ENCODE results near the gene CPED1. TPM values are rescaled to one million over a fixed set of nuclear protein-coding genes. Genes with fewer than 3 reads are reported as not detected.

Gene CPED1
- total RNA-seq, 1 experiment from 2014 or later = 0.39 TPM

GRCh38 chr7:121300685-121301420 lies 312.3 kb downstream of the CPED1 start:
- Histone ChIP-seq H3K27ac (ENCODE audit: low read length) (0 out of 2 replicates have a peak overlapping the region, but pooled peaks have one; percentile 29), H3K27me3 (ENCODE audit: control insufficient read depth, insufficient read depth, low read length) (no peaks in the 10 kb centered on the region), H3K9me3 (ENCODE audit: control insufficient read depth, insufficient read depth, low read depth, low read length) (no peaks in the 10 kb centered on the region), H3K4me1 (ENCODE audit: control insufficient read depth, insufficient read depth, low read length) (peaks cover 13% of the 10 kb centered on the region; the same call in 1 of the 2 replicates), H3K36me3 (ENCODE audit: control insufficient read depth, insufficient read depth, low read length) (no peaks in the 10 kb centered on the region), H3K4me3 (ENCODE audit: low read depth in 2 of 2, low read length in 2 of 2) (no peak overlapping the region)
- intact Hi-C loops (cut with micrococcal nuclease; ENCODE audit: unreplicated experiment) (no loop called here), in situ Hi-C loops (cut with HindIII; ENCODE audit: low pct_unique_long_range_greater_than_20kb, low sequenced_read_pairs) (no loop called here)
- DNase-seq (ENCODE audit: low read depth, low spot score) (no peak), ATAC-seq (no peak)
- TF ChIP-seq TCF7L2 (IDR thresholded peaks at IDR 0.05; ENCODE audit: low read depth, low read length) (no peak), POLR2AphosphoS5 (IDR thresholded peaks at IDR 0.05; ENCODE audit: low read depth, low read length) (no peak), CTCF (IDR thresholded peaks at IDR 0.05) (no peak), REST (IDR thresholded peaks at IDR 0.05; ENCODE audit: insufficient read depth in 1 of 2, low read depth in 2 of 2, low read length in 1 of 2) (no peak), SIN3A (IDR thresholded peaks at IDR 0.05; ENCODE audit: borderline replicate concordance, insufficient read depth, low read depth, low read length) (no peak)
- BruUV-seq (replicated peaks) = no TSS peak
- POLR2A ChIA-PET = no interaction called here
- CTCF ChIA-PET = no interaction called here

GRCh38 chr7:121301446-121302213 lies 313.1 kb downstream of the CPED1 start:
- Histone ChIP-seq H3K4me3 (ENCODE audit: low read depth in 2 of 2, low read length in 2 of 2) (no peak overlapping the region), H3K27ac (ENCODE audit: low read length) (0 out of 2 replicates have a peak overlapping the region, but pooled peaks have one; percentile 29), H3K36me3 (ENCODE audit: control insufficient read depth, insufficient read depth, low read length) (no peaks in the 10 kb centered on the region), H3K4me1 (ENCODE audit: control insufficient read depth, insufficient read depth, low read length) (peaks cover 13% of the 10 kb centered on the region; the same call in 1 of the 2 replicates), H3K27me3 (ENCODE audit: control insufficient read depth, insufficient read depth, low read length) (no peaks in the 10 kb centered on the region), H3K9me3 (ENCODE audit: control insufficient read depth, insufficient read depth, low read depth, low read length) (no peaks in the 10 kb centered on the region)
- ChIA-PET CTCF (no interaction called here), POLR2A (no interaction called here)
- in situ Hi-C loops (cut with HindIII; ENCODE audit: low pct_unique_long_range_greater_than_20kb, low sequenced_read_pairs) (no loop called here), intact Hi-C loops (cut with micrococcal nuclease; ENCODE audit: unreplicated experiment) (no loop called here)
- ATAC-seq = no peak; the same call in 1 of the 2 replicates
- BruUV-seq (replicated peaks) = no TSS peak
- DNase-seq (ENCODE audit: low read depth, low spot score) = peak; percentile 8
- no peak for TF ChIP-seq TCF7L2 (IDR thresholded peaks at IDR 0.05; ENCODE audit: low read depth, low read length)
